Loucy (cell line): Measurements from ENCODE around the gene PRR9.

Experiments
- CTCF ChIP-seq: fragments of 200-600 bp; sonication (generic); conservative IDR thresholded peaks from 2 replicates; pipeline ENCODE4 v1.5.1; 2014; ENCODE audit warnings: mild to moderate bottlenecking, antibody characterized with exemption, low read length
- EZH2phosphoT487 ChIP-seq: fragments of 200-600 bp; IDR thresholded peaks from 2 replicates; pipeline ENCODE4 v1.6.1; 2018; ENCODE audit warnings: antibody characterized with exemption, mild to moderate bottlenecking, moderate library complexity, borderline replicate concordance

DNA sequence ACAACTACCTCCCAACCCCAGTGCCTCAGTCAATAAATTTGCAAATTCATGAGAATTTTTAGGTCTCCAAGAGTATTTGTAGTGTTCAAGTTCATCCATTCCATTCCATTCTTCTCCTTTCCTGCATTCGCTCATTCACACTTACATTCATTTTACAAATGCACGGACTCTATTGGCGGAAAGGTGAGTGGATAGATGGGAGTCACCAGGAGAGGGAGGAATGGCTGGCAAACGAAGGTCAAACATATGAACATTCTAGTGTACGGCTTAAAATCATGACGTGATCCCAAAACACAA, 44.6 kb downstream of the PRR9 start:
- TF ChIP-seq CTCF (no peak), EZH2phosphoT487 (no peak)
